Neuron (in vitro differentiated cells): Measurements from ENCODE around the gene ADAMTS10.
"Not testable (repeated sequence)": the region's sequence is repeated elsewhere in the genome, so short reads cannot be mapped to it uniquely, and the experiment has no call there.

Experiments
- H2AFZ ChIP-seq: one replicate; pipeline ENCODE4 v1.6.1; 2013; ENCODE audit warnings: low read depth, mild to moderate bottlenecking, inconsistent platforms, low read length, moderate library complexity
- H3K27me3 ChIP-seq: one replicate; pipeline ENCODE4 v1.6.1; 2013; ENCODE audit warnings: low read length; ENCODE audit not compliant: insufficient read depth
- H3K36me3 ChIP-seq: one replicate; pipeline ENCODE4 v1.6.1; 2013; ENCODE audit warnings: low read length; ENCODE audit not compliant: insufficient read depth
- H3K4me1 ChIP-seq: one replicate; pipeline ENCODE4 v1.6.1; 2013; ENCODE audit warnings: low read length; ENCODE audit not compliant: insufficient read depth
- H3K4me3 ChIP-seq: 2 replicates; pipeline ENCODE4 v1.5.1; 2013; ENCODE audit warnings: mild to moderate bottlenecking, low read length, moderate library complexity
- H3K9me3 ChIP-seq: one replicate; pipeline ENCODE4 v1.6.1; 2013; ENCODE audit warnings: low read length

Gene ADAMTS10

GRCh38 chr19:8576273-8576993 lies 34.1 kb downstream of the ADAMTS10 start:
- H3K27me3 ChIP-seq: no peaks in the 10 kb centered on the region
- H3K36me3 ChIP-seq: no peaks in the 10 kb centered on the region
- no peak overlapping the region for H2AFZ ChIP-seq
- H3K4me1 ChIP-seq: no peaks in the 10 kb centered on the region
- no peak overlapping the region for H3K4me3 ChIP-seq
- H3K9me3 ChIP-seq: no peaks in the 10 kb centered on the region

- Histone ChIP-seq H3K4me3 (no peak overlapping the region), H3K9me3 (no peaks in the 10 kb centered on the region), H3K4me1 (no peaks in the 10 kb centered on the region), H2AFZ (no peak overlapping the region), H3K27me3 (no peaks in the 10 kb centered on the region), H3K36me3 (no peaks in the 10 kb centered on the region)
Measured at GRCh38 chr19:8575467-8575997, 35.0 kb downstream of the ADAMTS10 start.

GRCh38 chr19:8574619-8574922 lies 35.9 kb downstream of the ADAMTS10 start:
- H3K27me3 ChIP-seq, H3K9me3 ChIP-seq, H3K4me3 ChIP-seq, H2AFZ ChIP-seq, H3K36me3 ChIP-seq, H3K4me1 ChIP-seq: not testable (repeated sequence)

GRCh38 chr19:8573316-8573715 lies 37.2 kb downstream of the ADAMTS10 start:
- Histone ChIP-seq H2AFZ (no peak overlapping the region), H3K4me3 (no peak overlapping the region), H3K36me3 (no peaks in the 10 kb centered on the region), H3K4me1 (no peaks in the 10 kb centered on the region), H3K9me3 (no peaks in the 10 kb centered on the region), H3K27me3 (no peaks in the 10 kb centered on the region)

- Histone ChIP-seq H3K36me3 (no peaks in the 10 kb centered on the region), H3K4me3 (no peak overlapping the region), H3K27me3 (no peaks in the 10 kb centered on the region), H2AFZ (no peak overlapping the region), H3K4me1 (no peaks in the 10 kb centered on the region), H3K9me3 (no peaks in the 10 kb centered on the region)
Measured at GRCh38 chr19:8571006-8571411, 39.5 kb downstream of the ADAMTS10 start.

GRCh38 chr19:8569066-8569771 lies 41.3 kb downstream of the ADAMTS10 start:
- Histone ChIP-seq H2AFZ (no peak overlapping the region), H3K4me3 (no peak overlapping the region), H3K4me1 (no peaks in the 10 kb centered on the region), H3K27me3 (no peaks in the 10 kb centered on the region), H3K9me3 (no peaks in the 10 kb centered on the region), H3K36me3 (no peaks in the 10 kb centered on the region)

- H3K36me3 ChIP-seq: no peaks in the 10 kb centered on the region
- H3K4me3 ChIP-seq: no peak overlapping the region
- no peaks in the 10 kb centered on the region for H3K4me1 ChIP-seq
- no peaks in the 10 kb centered on the region for H3K9me3 ChIP-seq
- no peak overlapping the region for H2AFZ ChIP-seq
- H3K27me3 ChIP-seq: no peaks in the 10 kb centered on the region
Measured at GRCh38 chr19:8567522-8568172, 42.9 kb downstream of the ADAMTS10 start.

- no peak overlapping the region for H3K4me3 ChIP-seq
- H3K4me1 ChIP-seq: no peaks in the 10 kb centered on the region
- H3K9me3 ChIP-seq: no peaks in the 10 kb centered on the region
- H3K27me3 ChIP-seq: no peaks in the 10 kb centered on the region
- no peak overlapping the region for H2AFZ ChIP-seq
- no peaks in the 10 kb centered on the region for H3K36me3 ChIP-seq
Measured at GRCh38 chr19:8566855-8567254, 43.7 kb downstream of the ADAMTS10 start.

GRCh38 chr19:8564866-8565265 lies 45.6 kb downstream of the ADAMTS10 start:
- H3K4me1 ChIP-seq, H2AFZ ChIP-seq, H3K27me3 ChIP-seq, H3K36me3 ChIP-seq, H3K9me3 ChIP-seq, H3K4me3 ChIP-seq: not testable (repeated sequence)

- H3K9me3 ChIP-seq: no peaks in the 10 kb centered on the region
- no peak overlapping the region for H3K4me3 ChIP-seq
- H2AFZ ChIP-seq: no peak overlapping the region
- H3K4me1 ChIP-seq: no peaks in the 10 kb centered on the region
- no peaks in the 10 kb centered on the region for H3K27me3 ChIP-seq
- no peaks in the 10 kb centered on the region for H3K36me3 ChIP-seq
Measured at GRCh38 chr19:8561075-8561764, 49.3 kb downstream of the ADAMTS10 start.

GRCh38 chr19:8558325-8558724 lies 52.2 kb downstream of the ADAMTS10 start:
- Histone ChIP-seq H3K9me3 (no peaks in the 10 kb centered on the region), H3K4me3 (no peak overlapping the region), H3K27me3 (no peaks in the 10 kb centered on the region), H3K4me1 (no peaks in the 10 kb centered on the region), H3K36me3 (no peaks in the 10 kb centered on the region), H2AFZ (no peak overlapping the region)

- Histone ChIP-seq H3K9me3 (no peaks in the 10 kb centered on the region), H3K27me3 (no peaks in the 10 kb centered on the region), H3K4me3 (no peak overlapping the region), H3K36me3 (no peaks in the 10 kb centered on the region), H3K4me1 (no peaks in the 10 kb centered on the region), H2AFZ (no peak overlapping the region)
Measured at GRCh38 chr19:8557642-8558238, 52.8 kb downstream of the ADAMTS10 start.

GRCh38 chr19:8553729-8554128 lies 56.8 kb downstream of the ADAMTS10 start:
- H2AFZ ChIP-seq, H3K4me3 ChIP-seq, H3K27me3 ChIP-seq, H3K9me3 ChIP-seq, H3K36me3 ChIP-seq, H3K4me1 ChIP-seq: not testable (repeated sequence)
